Bronchial epithelial cell (primary cell): ENCODE data around the gene SERPINA9. TPM values are rescaled to one million over a fixed set of nuclear protein-coding genes. Genes with fewer than 3 reads are reported as not detected.

ENCODE experiments used
- DNase-seq: peaks from one replicate; pipeline ENCODE4 v3.0.0-alpha.2; 2010; ENCODE audit warnings: low read depth
- FAIRE-seq: peaks from 2 replicates; lab custom pipeline; 2011; peaks lifted over from hg19 to GRCh38; lab: Jason Lieb, UNC
- H3K27me3 ChIP-seq: 2 replicates; pipeline ENCODE4 v1.5.1; 2011; ENCODE audit warnings: low read length; ENCODE audit not compliant: control insufficient read depth, insufficient read depth
- H3K36me3 ChIP-seq: 2 replicates; pipeline ENCODE4 v1.5.1; 2011; ENCODE audit warnings: low read length; ENCODE audit not compliant: control insufficient read depth, insufficient read depth
- H3K4me3 ChIP-seq: 2 replicates; pipeline ENCODE4 v1.5.1; 2011; ENCODE audit warnings: mild to moderate bottlenecking, low read depth, low read length, control low read depth
- CTCF ChIP-seq: IDR thresholded peaks from 2 replicates; pipeline ENCODE4 v1.5.1; 2011; ENCODE audit warnings: mild to moderate bottlenecking, moderate library complexity, low read length, control low read depth, inconsistent platforms; ENCODE audit not compliant: insufficient read depth, severe bottlenecking
- total RNA-seq: library from RNA; depleted of rRNA; stranded (reverse); fragments of >200 nt; gene quantifications from 2 replicates; pipeline ENCODE4 v1.2.1, GENCODE V29; 2014

SERPINA9 gene
- total RNA-seq, 1 donor from 2014 or later: not detected

GRCh38 chr14:94460631-94461416, 15.2 kb downstream of the SERPINA9 start:
- no peak for DNase-seq
- no peak for FAIRE-seq
- Histone ChIP-seq H3K27me3 (no peaks in the 10 kb centered on the region), H3K4me3 (no peak overlapping the region), H3K36me3 (no peaks in the 10 kb centered on the region)
- no peak for TF ChIP-seq CTCF

DNA sequence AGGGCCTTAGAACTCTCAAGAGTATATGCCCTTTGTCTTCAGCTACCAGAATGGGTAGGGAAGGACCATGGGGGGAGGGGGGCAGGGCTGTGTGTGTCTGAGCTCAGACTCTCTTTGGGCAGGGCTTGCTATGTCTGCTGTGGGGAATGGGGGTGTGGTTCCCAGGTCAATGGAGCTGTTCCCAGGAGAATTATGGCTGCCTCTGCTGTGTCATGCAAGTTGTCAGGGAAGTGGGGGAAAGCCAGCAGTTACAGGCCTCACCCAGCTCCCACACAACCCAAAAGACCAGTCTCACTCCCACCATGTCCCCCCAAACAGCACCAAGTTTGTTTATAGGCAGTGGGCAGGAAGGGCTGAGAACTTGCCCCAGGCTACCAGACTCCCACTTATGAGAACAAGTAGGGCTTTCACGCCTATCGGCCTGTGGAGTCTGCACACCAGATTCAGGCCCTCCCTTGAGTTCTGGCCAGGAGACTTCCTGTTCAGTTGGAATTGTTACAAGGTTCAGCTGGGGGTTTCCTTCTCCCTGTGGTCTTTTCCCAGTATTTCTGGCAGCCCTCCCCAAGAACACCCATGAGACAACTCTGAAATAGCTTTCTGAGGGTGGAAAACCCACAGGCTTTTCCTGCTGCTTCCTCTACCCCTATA, 17.3 kb downstream of the SERPINA9 start:
- no peak overlapping the region for H3K4me3 ChIP-seq
- no peak for TF ChIP-seq CTCF
- no peaks in the 10 kb centered on the region for H3K36me3 ChIP-seq
- no peaks in the 10 kb centered on the region for H3K27me3 ChIP-seq
- DNase-seq: no peak
- no peak for FAIRE-seq

DNA sequence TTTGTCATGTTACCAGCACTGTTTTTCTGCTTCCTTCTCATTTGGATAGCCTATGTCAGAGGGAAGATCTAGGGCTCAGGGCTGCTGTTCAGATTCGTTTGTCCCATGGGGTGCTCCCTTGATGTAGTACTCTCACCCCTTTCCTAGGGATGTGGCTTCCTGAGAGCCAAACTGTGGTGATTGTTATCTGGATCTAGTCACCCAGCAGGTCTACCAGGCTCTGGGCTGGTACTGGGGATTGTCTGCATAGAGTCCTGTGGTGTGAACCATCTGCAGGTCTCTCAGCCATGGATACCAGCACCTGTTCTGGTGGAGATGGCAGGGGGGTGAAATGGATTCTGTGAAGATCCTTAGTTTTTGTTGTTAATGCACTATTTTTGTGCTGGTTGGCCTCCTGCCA, 17.9 kb downstream of the SERPINA9 start:
- TF ChIP-seq CTCF: no peak
- no peak for DNase-seq
- Histone ChIP-seq H3K4me3 (no peak overlapping the region), H3K27me3 (no peaks in the 10 kb centered on the region), H3K36me3 (no peaks in the 10 kb centered on the region)
- no peak for FAIRE-seq

GRCh38 chr14:94455928-94456327, 20.1 kb downstream of the SERPINA9 start:
- TF ChIP-seq CTCF: no peak
- Histone ChIP-seq H3K27me3 (no peaks in the 10 kb centered on the region), H3K4me3 (no peak overlapping the region), H3K36me3 (no peaks in the 10 kb centered on the region)
- DNase-seq: no peak
- FAIRE-seq: no peak

DNA sequence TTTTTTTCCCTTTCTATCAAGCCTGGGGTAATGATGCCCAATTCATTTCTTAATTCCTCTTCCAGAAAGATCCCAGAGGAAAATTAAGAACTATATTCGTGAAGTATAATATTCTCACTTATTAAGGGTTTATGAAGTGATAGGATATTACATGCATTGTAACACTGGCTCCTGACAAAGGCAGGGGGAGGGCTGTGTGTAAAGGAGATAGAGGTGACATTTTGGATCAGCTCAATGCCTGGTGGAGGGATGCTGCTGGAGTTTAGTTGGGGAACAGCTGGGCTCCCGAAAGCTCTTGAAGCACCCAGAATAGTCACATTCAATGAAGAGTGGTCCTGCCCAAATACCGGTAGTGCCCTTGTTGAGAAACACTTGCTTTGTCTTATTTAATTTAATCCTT, 24.2 kb downstream of the SERPINA9 start:
- FAIRE-seq: no peak
- Histone ChIP-seq H3K27me3 (no peaks in the 10 kb centered on the region), H3K4me3 (no peak overlapping the region), H3K36me3 (no peaks in the 10 kb centered on the region)
- no peak for DNase-seq
- no peak for TF ChIP-seq CTCF
